Cardiac muscle cell (in vitro differentiated cells and primary cell): ENCODE results near the gene METTL27. TPM values are rescaled to one million over a fixed set of nuclear protein-coding genes. Genes with fewer than 3 reads are reported as not detected.
A peak's percentile ranks its signal among the peaks of the same experiment; 100 is the strongest.
"Not testable (repeated sequence)": the region's sequence is repeated elsewhere in the genome, so short reads cannot be mapped to it uniquely, and the experiment has no call there.

ENCODE experiments used
- DNase-seq, 2 donors: peaks; one replicate each; pipeline versions ENCODE4 v3.0.0 to v3.0.0-alpha.2; 2010 to 2017; ENCODE audit warnings: low read depth in 1 of 2, low spot score in 1 of 2
- H3K27ac ChIP-seq: fragments of 200-600 bp; sonication (generic); 2 replicates; pipeline ENCODE4 v1.5.1; 2016
- H3K27me3 ChIP-seq: fragments of 200-600 bp; sonication (generic); 2 replicates; pipeline ENCODE4 v1.6.0; 2016; ENCODE audit warnings: control low read depth
- H3K36me3 ChIP-seq: fragments of 200-600 bp; sonication (generic); 2 replicates; pipeline ENCODE4 v1.5.1; 2016; ENCODE audit warnings: control low read depth
- H3K4me1 ChIP-seq: fragments of 200-600 bp; sonication (generic); 2 replicates; pipeline ENCODE4 v1.8.1; 2017; ENCODE audit warnings: low read depth, mild to moderate bottlenecking, mixed run types
- H3K4me3 ChIP-seq: fragments of 200-600 bp; sonication (generic); 2 replicates; pipeline ENCODE4 v1.5.1; 2016; ENCODE audit warnings: mild to moderate bottlenecking
- H3K9me3 ChIP-seq: fragments of 200-600 bp; sonication (generic); 2 replicates; pipeline ENCODE4 v1.5.1; 2017; ENCODE audit warnings: low read depth, mild to moderate bottlenecking, control low read depth
- polyA plus RNA-seq: library from polyadenylated mRNA; unstranded; fragments of >200 nt; fragmentation: Nextera tagmentation; extraction: Ambion mirVana; gene quantifications from 2 replicates; pipeline ENCODE4 v1.2.1, GENCODE V29; 2016
- total RNA-seq: library from RNA; depleted of rRNA; stranded (reverse); fragments of >200 nt; gene quantifications from 2 replicates; pipeline ENCODE4 v1.2.3, GENCODE V29; 2016
- TF ChIP-seq, protein P1 (sequence below): IDR thresholded peaks from 2 replicates; pipeline ENCODE4 v1.5.1; 2012; ENCODE audit warnings: low read depth, mild to moderate bottlenecking, low read length

The METTL27 gene
- total and polyA plus RNA-seq, 2 experiments from 2014 or later, result 4.6 to 5.2 TPM

DNA sequence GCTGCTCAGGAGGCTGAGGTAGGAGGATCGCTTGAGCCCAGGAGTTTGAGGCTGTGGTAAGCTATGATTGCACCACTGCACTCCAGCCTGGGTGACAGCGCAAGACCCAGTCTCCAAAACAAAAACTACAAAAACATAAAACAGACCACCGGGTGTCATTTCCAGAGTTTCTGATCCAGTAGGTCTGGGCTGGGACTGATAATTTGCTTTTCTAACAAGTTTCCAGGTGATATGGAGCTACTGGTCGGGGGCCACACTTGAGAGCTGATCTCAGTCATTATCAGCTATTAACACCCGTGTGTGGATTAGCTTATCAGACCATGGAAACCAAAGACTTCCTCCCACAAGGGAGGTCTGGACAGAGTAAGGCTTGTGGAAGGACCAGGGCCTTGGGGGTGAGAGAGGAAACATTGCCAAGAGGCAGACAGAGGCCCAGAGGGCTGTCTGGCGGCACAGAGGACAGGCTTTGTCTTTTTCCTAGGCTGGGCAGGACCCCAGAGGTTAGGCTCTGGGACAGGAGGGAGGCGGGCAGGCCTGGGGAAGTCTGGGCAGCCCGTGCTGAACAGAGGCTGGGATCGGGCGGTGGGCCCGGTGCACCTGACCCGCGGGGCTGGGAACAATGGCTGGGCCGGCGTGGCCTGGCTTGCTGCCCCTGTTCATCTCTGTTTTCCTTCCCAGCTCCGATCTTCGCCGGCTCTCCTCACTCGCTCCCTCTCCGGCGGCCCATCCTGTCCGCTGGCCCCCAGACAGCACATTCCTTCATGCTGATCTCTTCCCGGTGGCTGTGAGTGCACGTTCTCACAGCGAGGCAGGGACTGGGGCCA is 43.9 kb upstream of the METTL27 start:
- TF ChIP-seq, protein P1, sequence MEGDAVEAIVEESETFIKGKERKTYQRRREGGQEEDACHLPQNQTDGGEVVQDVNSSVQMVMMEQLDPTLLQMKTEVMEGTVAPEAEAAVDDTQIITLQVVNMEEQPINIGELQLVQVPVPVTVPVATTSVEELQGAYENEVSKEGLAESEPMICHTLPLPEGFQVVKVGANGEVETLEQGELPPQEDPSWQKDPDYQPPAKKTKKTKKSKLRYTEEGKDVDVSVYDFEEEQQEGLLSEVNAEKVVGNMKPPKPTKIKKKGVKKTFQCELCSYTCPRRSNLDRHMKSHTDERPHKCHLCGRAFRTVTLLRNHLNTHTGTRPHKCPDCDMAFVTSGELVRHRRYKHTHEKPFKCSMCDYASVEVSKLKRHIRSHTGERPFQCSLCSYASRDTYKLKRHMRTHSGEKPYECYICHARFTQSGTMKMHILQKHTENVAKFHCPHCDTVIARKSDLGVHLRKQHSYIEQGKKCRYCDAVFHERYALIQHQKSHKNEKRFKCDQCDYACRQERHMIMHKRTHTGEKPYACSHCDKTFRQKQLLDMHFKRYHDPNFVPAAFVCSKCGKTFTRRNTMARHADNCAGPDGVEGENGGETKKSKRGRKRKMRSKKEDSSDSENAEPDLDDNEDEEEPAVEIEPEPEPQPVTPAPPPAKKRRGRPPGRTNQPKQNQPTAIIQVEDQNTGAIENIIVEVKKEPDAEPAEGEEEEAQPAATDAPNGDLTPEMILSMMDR, result no peak
- H3K27ac ChIP-seq, result no peak overlapping the region
- H3K36me3 ChIP-seq, result no peaks in the 10 kb centered on the region
- peaks cover 8% of the 10 kb centered on the region for H3K4me1 ChIP-seq
- DNase-seq, result peak; percentile 27 to 85
- H3K4me3 ChIP-seq, result no peak overlapping the region
- peaks cover 21% of the 10 kb centered on the region for H3K27me3 ChIP-seq
- H3K9me3 ChIP-seq, result no peaks in the 10 kb centered on the region

DNA sequence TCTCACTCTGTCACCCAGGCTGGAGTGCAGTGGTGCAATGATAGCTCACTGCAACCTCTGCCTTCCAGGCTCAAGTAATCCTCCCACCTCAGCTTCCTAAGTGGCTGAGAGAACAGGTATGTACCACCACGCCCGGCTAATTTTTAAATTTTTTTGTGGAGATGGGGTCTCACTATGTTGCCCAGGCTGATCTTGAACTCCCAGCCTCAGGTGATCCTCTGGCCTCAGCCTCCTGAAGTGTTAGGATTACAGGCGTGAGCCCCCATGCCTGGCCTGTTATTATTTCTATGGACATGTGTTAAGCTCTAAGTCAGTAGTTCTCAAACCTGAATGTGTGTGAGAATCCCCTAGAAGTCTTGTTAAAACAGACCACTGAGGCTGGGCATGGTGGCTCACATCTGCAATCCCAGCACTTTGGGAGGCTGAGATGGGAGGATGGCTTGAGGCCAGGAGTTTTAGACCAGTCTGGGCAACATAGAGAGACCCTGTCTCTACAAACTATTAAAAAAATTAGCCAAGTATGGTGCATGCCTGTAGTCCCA is 43.2 kb upstream of the METTL27 start:
- DNase-seq, result no peak
- TF ChIP-seq, protein P1, result no peak
- Histone ChIP-seq H3K36me3 (no peaks in the 10 kb centered on the region), H3K27ac (no peak overlapping the region), H3K4me1 (peaks cover 8% of the 10 kb centered on the region), H3K9me3 (no peaks in the 10 kb centered on the region), H3K4me3 (no peak overlapping the region), H3K27me3 (peaks cover 28% of the 10 kb centered on the region)

DNA sequence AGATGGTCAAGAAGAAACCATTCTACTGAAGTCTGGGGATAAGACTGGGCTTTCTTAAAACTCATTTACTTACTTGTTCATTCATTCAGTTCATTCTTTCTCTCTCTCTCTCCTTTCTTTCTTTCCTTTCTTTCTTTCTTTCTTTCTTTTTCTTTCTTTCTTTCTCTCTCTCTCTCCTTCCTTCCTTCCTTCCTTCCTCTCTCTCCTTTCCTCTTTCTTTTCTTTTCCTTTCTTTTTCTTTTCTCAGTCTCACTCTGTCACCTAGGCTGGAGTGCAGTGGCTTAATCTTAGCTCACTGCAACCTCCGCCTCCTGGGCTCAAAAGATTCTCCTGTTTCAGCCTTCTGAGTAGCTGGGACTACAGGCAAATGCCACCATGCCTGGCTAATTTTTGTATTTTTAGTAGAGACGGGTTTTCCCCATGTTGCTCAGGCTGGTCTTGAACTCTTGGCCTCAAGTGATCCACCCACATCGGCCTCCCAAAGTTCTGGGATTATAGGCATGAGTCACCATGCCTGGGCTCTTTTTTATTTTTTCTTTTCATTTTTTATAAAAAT is 42.6 kb upstream of the METTL27 start:
- H3K36me3 ChIP-seq, H3K27ac ChIP-seq, H3K9me3 ChIP-seq, H3K4me3 ChIP-seq, H3K4me1 ChIP-seq, DNase-seq: not testable (repeated sequence)
- H3K27me3 ChIP-seq, result peaks cover 33% of the 10 kb centered on the region

GRCh38 chr7:73882047-73882402 is 39.7 kb upstream of the METTL27 start:
- Histone ChIP-seq H3K9me3 (no peaks in the 10 kb centered on the region), H3K27me3 (peaks cover 36% of the 10 kb centered on the region)
- TF ChIP-seq, protein P1, result no peak

DNA sequence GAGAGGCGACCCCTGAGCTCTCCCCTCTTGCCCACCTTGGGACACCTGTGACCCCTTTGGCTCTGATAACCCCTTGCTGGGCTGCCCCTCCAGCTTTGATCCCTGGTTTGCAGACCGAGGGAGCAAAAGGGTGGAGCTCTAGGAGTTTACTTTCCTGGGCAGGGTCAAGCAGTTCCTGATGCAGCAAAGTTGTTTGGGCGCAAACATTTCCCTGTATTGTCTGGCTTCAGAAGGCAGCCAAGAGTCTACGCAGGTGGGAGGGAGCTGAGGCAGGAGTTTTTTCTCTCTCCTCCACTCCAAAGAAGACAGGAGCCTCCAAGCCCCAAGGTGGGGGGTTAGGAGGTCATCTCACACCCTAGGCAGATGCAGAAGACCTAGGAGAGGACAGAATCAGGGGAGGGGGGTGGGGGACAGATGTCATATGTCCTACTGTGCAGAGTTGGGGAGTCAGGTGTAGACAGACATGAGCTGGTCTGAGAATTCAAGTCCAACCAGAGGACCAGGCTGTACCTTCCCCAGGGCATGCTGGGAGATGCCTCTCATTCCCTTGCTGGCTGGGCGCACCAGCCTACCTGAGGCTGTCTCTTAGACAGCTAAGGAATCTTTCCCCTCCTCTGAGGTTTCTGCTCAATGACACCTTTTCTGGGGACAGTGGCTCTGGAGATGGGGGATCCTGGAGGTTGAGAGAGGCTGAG is 39.2 kb upstream of the METTL27 start:
- no peak overlapping the region for H3K27ac ChIP-seq
- H3K27me3 ChIP-seq, result peaks cover 36% of the 10 kb centered on the region
- DNase-seq, result no peak
- no peaks in the 10 kb centered on the region for H3K9me3 ChIP-seq
- TF ChIP-seq, protein P1, result no peak
- H3K4me1 ChIP-seq, result peaks cover 4% of the 10 kb centered on the region
- H3K4me3 ChIP-seq, result no peak overlapping the region
- no peaks in the 10 kb centered on the region for H3K36me3 ChIP-seq

More at GRCh38 chr7:73882047-73882402, 39.7 kb upstream of the METTL27 start:
- H3K36me3 ChIP-seq, result no peaks in the 10 kb centered on the region
- H3K4me3 ChIP-seq, result no peak overlapping the region
- no peak overlapping the region for H3K27ac ChIP-seq
- H3K4me1 ChIP-seq, result peaks cover 8% of the 10 kb centered on the region
- no peak for DNase-seq
